ENCODE results near the gene CHST13.

DNA sequence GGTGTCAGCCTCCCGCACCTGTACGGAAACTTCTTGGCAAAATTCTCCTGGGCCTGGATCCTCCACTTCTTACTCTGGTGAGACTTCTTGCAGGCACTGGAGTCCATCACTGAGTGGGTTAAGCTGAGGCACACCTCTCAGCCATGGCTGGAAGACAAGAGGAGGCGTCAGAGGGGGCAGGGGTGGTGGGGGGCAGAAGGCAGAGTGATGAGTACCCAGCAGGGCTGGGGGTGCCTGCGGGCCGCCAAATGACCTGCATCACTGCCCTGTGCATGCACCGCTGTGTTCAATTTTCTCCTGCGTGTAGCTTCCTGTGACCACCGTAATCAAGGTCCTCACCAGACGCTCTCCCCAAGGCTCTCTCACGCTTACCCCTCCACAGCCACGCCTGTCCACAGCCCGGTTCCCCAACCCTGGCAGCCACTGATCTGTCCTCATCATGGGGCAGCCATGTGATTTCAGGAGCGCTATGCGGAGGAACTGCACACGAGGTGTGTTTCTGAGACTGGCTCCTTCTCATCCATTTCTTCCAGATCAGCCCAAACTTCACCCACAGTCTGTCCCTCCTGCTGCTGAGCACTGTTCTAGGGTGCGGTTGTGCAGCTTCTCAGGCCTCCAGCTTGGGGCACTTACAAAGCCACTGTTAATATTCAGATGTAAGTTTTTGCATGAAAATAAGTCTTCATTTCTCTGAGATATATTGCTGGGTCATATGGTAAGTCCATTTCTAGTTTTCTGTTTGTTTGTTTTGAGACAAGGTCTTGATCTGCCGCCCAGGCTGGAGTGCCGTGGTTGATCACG, 29.5 kb downstream of the CHST13 start:
- TF ChIP-seq, protein P1, sequence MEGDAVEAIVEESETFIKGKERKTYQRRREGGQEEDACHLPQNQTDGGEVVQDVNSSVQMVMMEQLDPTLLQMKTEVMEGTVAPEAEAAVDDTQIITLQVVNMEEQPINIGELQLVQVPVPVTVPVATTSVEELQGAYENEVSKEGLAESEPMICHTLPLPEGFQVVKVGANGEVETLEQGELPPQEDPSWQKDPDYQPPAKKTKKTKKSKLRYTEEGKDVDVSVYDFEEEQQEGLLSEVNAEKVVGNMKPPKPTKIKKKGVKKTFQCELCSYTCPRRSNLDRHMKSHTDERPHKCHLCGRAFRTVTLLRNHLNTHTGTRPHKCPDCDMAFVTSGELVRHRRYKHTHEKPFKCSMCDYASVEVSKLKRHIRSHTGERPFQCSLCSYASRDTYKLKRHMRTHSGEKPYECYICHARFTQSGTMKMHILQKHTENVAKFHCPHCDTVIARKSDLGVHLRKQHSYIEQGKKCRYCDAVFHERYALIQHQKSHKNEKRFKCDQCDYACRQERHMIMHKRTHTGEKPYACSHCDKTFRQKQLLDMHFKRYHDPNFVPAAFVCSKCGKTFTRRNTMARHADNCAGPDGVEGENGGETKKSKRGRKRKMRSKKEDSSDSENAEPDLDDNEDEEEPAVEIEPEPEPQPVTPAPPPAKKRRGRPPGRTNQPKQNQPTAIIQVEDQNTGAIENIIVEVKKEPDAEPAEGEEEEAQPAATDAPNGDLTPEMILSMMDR (conservative IDR thresholded peaks at IDR 0.05; ENCODE audit: low read depth, low read length): no peak
- TF ChIP-seq SMC3 (IDR thresholded peaks at IDR 0.05; ENCODE audit: low read depth, low read length) (no peak), RFX5 (IDR thresholded peaks at IDR 0.05; ENCODE audit: low read depth, low read length) (no peak)
